AG09309 (cell line): ENCODE results near the gene AMIGO1.

Experiments
- DNase-seq: peaks from one replicate; pipeline ENCODE4 v3.0.0-alpha.2; 2010; ENCODE audit warnings: low read depth
- H3K4me3 ChIP-seq: 2 replicates; pipeline ENCODE4 v1.5.1; 2011; ENCODE audit warnings: mild to moderate bottlenecking, low read depth, low read length, moderate library complexity; ENCODE audit not compliant: control insufficient read depth
- CTCF ChIP-seq: IDR thresholded peaks from 2 replicates; pipeline ENCODE4 v1.5.1; 2011; ENCODE audit warnings: mild to moderate bottlenecking, low read depth, low read length, inconsistent platforms; ENCODE audit not compliant: insufficient read depth, control insufficient read depth; ENCODE audit errors: missing control alignments

The AMIGO1 gene

GRCh38 chr1:109538827-109539555 is 29.5 kb upstream of the AMIGO1 start:
- TF ChIP-seq CTCF: no peak
- DNase-seq: no peak
- no peak overlapping the region for H3K4me3 ChIP-seq

GRCh38 chr1:109537450-109538178 is 28.1 kb upstream of the AMIGO1 start:
- no peak for DNase-seq
- TF ChIP-seq CTCF: no peak

GRCh38 chr1:109535971-109536491 is 26.5 kb upstream of the AMIGO1 start:
- TF ChIP-seq CTCF: no peak
- no peak overlapping the region for H3K4me3 ChIP-seq
- DNase-seq: no peak

More at GRCh38 chr1:109537450-109538178, 28.1 kb upstream of the AMIGO1 start:
- H3K4me3 ChIP-seq: no peak overlapping the region

GRCh38 chr1:109535481-109535880 is 26.0 kb upstream of the AMIGO1 start:
- TF ChIP-seq CTCF: no peak
- H3K4me3 ChIP-seq: no peak overlapping the region
- DNase-seq: no peak

GRCh38 chr1:109534307-109534858 is 24.9 kb upstream of the AMIGO1 start:
- TF ChIP-seq CTCF: no peak
- DNase-seq: no peak
- H3K4me3 ChIP-seq: no peak overlapping the region

GRCh38 chr1:109532365-109533136 is 23.0 kb upstream of the AMIGO1 start:
- DNase-seq: no peak
- peak; percentile 98 for TF ChIP-seq CTCF
- H3K4me3 ChIP-seq: no peak overlapping the region; the same call in 1 of the 2 replicates
